LHCN-M2 (cell line): ENCODE data around the gene GMIP. TPM values are rescaled to one million over a fixed set of nuclear protein-coding genes. Genes with fewer than 3 reads are reported as not detected.

ENCODE experiments used
- DNase-seq: peaks from one replicate; pipeline ENCODE4 v3.0.0-alpha.2; 2012; ENCODE audit warnings: low read depth
- total RNA-seq: library from RNA; depleted of rRNA; stranded (reverse); fragments of >200 nt; gene quantifications from 2 replicates; pipeline ENCODE4 v1.2.3, GENCODE V29; 2014

Gene GMIP
- total RNA-seq, 1 experiment from 2014 or later, result 5.6 TPM

DNA sequence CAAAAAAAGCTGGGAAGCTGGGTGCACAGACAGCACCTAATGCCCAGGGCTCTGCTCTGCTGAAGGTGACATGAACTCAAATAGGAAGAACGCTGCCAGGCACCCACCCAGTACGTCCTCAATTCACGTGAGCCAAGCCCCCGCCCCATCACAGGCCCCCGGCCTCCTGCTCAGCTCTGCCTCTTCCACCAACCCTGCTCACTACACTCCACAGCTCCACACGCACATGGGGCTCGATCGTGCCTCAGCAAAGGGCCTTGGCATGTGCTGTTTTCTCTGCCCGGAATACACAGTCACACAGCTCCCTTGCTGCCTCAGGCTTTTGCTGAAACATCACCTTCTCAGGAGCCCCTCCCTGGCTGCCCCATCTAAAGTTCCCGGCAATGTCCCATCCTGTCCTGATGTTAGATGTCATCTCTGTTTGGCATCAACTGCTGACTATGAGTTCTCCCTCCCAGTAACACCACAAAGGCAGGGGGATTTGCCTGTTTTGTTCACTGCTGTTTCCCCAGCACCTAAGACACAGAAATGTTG, 17.8 kb upstream of the GMIP start:
- no peak for DNase-seq

DNA sequence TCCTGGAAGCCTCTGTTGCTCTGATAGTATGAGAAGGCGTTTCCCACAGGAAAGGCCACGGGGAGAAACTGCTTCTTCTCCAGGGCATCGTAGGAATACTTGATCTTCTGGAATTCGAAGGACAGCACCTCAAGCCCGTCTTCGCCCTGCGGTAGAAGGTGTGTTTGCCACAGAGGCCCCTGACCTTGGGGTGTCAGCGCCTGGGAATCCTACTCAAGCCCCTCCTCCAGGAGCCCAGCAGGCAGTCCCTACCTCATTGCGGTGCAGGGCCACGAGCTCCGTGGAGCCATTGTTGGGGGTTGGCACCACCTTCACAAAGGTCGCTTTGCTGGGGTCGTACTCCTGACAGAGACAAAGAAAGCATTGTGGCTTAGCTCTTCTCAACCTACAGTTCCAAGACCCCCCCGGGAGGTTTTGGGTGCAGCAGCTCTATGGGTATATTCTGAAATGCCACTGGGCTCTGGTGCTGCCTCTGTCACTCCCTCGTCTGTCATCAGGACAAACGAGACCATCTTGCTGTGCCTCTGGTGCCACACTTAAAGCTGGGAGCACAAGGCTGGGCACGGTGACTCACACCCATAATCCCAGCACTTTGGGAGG, 16.3 kb upstream of the GMIP start:
- no peak for DNase-seq

DNA sequence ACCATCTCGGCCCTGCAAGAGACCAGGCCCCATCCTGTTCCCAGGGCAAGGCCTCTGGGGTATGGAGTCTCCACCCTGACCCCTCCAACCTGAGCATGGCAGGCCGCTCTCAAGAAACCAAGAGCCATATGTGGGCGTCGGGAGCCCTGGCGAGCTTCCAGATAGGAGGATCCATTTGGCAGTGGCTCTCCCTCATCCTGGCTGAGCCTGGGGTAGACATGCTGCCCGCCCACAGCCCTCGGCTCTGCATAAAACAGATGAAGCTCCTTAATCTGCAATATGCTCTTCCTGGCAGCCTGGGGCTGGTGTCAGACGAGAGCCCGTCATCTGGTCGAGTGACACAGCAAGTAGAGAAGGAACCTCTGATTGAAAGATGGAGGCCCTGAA, 13.9 kb upstream of the GMIP start:
- DNase-seq, result no peak

DNA sequence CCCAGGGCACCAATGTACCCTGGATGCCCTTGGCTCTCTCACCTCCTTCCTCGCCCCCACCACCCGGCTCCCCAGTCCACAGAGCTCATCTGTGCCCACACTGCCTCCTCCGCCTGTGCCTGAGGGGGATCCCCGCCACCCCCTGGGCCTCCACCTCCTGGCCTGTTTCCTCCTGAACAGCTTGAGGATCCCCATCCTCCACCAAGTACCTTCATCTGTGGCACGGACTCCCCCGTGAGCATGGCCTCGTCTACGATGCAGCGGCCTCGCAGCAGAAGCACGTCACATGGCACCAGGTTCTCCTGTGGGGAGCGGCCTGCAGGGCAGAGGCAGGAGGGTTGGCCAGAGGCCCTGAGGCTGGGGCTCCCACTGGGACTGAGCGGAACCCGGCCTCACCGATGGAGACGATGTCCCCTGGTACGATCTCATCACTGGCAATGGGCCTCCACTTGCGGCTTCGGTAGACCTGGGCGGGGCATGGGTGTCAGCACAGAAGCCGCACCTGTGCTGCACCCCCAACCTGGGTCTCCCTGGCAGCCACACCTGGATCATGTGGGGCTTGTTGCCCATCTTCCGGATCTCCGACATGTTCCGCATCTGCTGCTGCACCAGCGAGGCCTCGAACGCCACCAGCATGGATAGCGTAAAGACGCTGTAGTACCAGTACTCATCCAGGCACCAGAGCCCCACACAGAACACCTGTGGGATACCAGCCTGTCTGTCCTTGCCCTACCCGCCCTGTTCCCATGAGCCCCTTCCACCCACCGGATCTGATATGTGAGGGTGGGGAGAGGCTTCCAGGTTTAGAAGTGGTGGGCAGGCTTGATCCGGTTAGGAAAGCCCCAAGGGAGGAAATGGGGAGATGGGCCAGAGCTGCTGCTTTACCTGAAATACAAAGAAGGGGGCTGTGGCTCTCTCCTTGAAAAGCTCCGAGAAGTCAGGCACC, 13.3 kb upstream of the GMIP start:
- no peak for DNase-seq

DNA sequence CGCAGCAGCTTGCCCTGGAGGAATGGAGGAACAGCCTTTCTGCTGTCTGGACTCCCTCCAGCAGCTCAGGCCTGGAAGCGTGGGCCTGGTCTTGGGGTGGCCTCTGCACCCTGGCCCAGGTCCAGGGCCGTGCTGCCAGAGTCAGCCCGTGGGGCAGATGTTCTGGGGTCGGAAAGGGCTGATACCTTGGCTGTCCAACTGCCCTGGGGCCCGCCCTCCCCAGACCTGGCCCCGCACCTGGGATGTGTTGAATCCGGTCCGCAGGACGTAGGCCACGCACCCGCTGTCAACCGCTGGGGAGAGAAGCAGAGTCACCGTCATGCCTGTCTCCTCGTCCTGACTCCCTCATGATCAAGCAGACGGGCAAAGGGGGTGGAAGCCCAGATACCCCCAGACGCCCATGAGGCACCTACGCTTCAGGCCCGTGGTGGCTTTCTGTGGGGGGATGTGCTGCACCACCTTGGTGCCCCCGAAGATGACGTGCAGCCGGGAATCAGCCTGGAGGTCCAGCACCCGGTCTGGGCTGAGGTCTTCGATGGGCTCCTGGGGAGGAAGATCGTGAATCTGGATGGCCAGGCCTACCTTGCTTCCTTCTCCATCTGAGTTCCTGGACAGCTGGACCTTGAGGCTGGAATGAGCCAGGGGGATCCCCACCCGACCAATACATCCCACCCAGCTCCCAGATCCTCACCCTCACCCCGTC, 12.3 kb upstream of the GMIP start:
- DNase-seq, result no peak

DNA sequence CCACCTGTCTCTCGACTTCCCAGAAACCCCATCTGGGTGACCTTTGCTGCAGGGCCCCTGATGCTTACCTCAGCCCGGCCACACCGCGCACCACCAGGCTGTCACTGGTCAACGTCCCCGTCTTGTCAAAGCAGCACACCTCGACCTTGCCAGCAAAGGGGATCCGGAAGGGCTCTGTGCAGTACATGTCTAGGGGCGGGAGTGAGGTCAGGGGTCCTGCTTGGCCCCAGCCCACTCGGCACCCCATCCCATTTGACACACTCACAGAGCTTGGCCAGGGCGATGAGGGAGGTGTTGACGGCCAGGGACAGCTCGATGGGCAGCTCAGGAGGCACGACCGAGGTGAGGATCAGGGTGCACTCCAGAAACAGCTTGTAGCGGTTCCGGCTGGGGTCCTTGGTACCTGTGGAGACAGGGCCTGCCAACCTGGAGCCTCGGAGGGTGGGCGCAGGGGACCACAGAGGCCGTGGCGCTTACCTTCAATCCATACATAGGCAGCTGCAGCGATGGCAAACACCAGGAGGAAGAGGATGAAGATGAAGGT, 11.7 kb upstream of the GMIP start:
- no peak for DNase-seq

DNA sequence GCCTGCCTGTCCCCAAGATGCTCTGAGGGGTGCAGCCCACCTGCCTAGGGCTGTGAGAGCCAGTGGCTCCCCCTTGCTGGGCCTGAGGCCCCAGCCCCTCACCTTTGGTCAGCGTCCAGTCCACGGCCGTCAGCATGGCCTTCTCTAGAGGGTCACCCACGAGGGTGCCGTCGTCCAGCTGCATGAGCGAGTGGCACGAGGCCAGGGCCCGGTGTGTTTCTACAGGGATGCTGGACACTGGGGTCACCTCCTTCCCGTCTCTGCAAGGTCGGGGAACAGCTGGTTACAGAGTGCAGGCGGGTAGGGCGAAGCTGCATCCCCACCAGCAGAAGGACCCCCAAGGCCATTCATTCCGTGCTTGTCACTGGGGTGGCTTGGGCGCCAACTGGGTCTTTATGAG, 11.0 kb upstream of the GMIP start:
- DNase-seq, result no peak

DNA sequence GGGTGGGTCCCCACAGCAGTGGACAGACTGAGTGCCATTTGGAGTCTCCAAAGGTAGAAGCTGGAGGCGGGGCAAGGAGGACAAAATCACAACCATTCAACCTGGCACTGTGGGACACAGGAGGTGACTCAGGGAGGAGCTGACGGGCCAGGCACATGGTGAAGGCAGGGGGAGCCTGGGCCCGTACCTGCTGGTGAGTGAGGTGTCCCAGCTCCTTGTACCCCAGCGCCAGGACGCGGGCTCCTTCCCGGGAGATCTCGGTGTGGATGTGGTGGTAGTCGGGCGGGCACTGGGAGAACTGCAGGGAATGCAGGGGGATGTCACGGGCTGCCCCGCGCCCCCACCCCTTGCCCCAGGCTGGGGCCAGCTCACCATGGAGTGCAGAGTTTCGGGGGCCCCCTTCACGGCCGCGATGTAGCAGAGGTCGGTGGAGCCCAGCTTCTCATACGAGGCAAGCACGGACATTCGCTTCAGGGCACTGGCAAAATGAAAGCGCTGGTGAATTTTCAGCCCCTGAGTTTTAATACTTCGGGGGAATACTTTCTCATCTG, 10.2 kb upstream of the GMIP start:
- DNase-seq, result no peak

DNA sequence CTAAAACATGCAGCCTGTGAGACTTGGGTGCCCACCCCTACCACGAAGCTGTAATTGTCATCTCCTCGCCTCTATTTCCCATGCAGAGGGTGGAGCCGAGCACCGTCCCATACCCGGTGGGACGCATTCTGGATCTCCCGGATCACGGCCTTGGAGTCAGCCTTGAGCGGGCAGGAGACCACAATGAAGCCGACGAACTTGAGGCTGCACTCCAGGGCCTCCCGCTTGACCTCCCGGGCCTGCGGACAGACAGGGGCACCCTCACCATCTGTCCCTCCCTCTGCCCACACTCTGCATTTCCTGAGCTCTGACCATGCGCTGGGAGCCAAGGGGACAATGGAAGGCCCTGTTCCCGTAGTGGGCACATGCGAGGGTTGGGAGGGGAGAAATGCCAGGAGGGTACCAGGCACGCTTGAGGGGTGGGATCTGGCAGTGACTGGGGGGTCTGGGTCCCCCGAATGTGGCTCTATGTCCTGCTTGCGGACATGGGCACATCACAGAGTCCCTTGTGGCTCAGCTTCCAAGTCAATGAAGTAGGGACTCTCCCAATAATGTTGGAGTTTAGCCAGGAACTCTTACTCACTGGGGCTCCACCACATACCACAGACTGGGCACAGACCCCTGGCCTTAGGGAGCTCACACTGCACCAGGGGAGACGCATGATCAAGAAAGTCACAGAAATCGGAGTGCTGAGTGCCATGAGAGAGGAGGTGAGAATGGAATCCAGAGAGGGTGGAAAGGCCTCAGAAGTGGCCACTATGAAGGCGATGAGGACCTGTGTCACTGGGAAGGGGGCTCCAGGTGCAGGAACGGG, 9.2 kb upstream of the GMIP start:
- no peak for DNase-seq

DNA sequence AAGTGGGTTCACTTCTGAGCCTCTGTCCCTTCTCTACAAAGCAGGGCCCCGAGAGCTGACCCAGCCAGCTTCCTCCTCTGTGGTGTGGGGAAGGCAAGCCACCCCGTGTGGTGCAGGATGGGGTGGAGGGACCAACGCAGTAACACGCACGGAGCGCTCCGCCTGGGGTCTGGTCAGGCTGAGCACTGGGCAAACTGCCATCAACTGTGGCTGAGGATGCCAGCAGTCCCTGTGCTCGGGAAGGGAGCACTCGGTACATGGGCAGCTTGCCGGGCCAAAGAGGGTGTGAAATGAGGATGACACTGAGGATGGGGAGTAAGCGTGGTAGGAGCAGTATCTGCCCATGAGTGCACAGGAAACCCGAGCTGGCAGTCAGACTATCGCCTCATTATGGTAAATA, 7.6 kb upstream of the GMIP start:
- no peak for DNase-seq

DNA sequence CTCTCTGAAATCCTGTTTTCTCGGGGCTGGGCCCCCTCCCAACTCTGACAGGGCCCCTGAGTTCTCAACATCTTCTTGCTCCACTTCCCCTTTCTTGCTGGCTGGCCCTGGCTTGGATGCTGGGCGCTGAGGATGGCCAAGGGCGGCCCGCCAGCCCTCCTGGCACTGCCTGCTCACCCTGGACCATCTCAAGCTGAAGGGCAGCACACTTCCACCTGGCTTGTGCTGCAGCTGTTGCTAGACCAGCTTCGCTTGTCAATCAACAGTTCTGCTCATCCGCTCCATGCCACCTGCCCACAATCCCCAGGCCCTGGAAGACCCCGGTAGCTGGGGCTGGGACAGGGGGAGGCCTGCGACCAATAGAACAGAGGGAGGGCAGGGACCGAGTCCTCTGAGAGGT, 6.9 kb upstream of the GMIP start:
- DNase-seq, result no peak

DNA sequence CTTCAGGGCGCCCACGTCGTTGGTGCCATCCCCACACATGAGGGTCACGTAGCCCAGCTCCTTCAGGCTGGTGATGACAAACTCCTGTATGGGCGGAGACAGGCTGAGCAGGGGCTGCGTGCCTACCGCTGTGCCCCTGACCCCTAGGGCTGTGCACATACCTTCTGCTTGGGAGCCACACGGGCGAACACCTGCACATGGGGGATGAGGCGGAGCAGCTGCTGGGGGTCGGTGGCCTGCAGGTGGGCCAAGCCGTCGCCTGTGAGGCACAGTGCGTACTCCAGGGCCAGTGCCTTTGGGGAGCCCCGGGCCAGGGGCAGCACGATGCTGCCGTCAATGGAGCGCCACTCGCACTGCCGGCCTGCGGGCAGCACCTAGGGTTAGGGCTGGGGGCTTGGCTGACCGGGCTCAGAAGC, 6.1 kb upstream of the GMIP start:
- no peak for DNase-seq

DNA sequence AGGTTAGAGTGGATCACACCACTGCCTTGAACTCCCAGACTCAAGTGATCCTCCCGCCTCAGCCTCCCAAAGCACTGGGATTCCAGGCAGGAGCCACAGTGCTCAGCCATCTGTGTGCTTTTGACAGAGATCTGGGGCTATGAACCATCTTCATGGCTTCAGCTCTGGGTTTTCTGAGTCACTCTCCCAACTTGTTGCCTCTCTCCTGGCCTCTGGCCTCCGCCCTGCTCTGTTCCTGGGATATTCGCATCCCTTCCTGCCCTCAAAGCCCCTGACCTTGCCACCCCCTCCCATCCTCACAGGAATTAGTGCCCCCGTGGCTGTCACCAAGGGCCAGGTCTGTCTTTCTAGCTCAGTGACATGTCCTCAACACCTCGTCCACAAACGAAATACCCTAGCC, 5.7 kb upstream of the GMIP start:
- no peak for DNase-seq

DNA sequence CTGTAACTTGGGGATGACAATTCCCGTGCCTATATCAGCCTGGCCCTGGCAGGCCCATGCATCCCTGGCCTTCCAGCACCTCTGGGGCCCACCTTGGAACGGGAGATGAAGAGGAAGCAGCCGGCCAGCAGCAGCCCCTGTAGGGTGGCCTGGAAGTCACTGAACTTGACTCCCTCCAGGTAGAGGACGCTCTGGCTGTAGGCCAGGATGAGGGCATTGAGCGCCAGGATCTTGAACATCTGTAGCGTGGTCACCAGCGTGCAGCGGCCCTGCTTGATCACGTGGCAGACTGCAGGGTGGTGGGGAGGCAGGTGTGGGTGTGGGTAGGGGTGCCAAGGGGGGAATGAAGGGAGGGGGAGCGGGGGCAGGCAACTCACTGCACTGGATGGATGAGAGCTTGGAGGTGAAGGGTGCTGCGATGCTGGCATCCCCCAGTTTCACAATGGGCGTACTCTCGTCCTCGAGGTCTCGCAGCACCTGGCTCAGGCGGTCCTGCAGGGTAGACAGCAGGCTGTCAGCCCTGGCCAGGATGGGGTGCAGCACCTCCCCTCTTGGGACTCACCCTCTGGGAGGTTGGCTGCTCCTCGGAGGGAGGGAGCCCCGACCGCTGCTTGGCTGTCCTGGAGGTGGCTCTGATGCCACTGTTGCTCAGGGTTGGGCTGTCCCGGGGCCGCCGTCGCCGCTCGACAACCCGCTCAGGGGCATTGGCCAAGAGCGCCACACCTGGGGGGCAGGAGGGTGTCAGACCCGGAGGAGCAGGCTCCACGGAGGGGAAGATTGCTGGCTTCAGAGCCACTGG, 3.8 kb upstream of the GMIP start:
- no peak for DNase-seq

DNA sequence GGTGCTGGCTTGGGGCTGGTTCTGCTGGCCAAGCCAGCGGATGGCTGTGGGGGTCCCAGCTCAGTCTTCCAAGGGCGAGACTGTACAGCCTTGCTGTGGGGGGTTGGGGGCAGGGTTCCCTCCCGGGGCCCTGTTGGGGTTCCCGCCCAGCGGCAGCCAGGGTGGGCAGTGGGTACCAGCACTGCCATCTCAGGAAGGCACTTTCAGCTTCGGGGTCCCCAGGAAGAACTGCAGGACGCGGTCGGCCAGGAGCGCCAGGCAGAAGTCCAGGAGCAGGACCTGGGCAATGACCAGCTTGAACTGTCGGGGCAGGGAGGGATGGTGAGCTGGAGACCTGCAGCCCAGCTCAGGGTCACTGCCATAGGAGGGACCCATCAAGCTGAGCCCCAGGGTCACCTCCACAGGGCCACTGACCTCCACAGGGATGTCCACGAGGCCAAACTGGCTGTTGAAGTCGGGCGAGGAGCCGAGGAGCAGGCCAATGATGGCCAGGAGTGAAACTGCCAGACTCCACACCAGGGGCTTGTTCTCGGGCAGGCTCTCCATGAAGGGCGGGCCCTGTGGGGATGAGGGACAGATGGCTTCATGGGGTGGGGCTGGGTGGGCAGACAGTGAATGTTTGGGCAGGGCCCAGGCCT, 1.9 kb upstream of the GMIP start:
- DNase-seq, result no peak

DNA sequence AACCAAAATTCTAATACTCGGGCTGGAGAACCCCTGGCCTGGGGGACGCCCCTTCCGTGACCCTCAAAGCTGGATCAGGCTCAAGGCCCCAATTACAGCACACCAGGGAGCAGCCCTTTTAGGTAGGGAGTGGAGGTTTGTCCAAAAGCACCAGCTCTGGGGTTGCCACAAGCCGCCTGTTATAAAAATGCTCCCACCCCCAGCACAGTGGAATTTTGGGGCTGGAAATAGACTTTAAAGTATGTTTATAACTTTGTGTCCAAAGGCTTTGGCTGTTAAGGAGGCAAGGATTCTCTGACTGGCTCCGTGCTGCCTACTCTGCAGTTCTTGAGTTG, 564 bp upstream of the GMIP start:
- DNase-seq, result no peak

DNA sequence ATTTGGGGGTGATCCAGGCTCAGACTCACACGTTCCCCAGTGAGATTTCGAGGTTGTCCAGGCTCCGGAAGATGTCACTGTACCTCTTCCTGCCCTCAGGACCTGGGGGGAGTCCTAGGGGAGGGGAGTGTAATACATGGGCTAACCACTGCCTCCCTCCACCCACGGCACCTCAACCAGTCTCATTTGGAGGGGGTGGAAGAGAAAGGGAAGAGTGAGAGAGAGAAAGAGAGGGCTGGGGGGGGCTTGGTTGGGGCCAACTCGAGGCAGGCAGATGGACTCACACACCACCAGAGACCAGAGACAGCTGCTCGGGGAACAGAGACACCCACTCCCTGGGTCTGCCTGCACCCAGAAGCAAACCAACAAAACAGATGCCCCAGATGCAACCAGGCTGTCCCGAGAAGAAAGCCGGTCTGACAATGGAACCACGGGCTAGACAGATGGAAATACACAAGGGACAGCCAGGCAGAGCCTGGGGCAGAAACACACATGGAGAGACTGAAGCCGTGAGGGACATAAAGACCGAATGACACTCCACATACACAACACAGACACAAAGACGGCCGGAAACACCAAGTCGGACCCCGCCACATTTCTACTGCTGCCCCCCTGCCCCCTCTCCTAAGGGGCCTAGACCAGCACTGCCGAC, 825 bp downstream of the GMIP start:
- DNase-seq, result peak; percentile 25

DNA sequence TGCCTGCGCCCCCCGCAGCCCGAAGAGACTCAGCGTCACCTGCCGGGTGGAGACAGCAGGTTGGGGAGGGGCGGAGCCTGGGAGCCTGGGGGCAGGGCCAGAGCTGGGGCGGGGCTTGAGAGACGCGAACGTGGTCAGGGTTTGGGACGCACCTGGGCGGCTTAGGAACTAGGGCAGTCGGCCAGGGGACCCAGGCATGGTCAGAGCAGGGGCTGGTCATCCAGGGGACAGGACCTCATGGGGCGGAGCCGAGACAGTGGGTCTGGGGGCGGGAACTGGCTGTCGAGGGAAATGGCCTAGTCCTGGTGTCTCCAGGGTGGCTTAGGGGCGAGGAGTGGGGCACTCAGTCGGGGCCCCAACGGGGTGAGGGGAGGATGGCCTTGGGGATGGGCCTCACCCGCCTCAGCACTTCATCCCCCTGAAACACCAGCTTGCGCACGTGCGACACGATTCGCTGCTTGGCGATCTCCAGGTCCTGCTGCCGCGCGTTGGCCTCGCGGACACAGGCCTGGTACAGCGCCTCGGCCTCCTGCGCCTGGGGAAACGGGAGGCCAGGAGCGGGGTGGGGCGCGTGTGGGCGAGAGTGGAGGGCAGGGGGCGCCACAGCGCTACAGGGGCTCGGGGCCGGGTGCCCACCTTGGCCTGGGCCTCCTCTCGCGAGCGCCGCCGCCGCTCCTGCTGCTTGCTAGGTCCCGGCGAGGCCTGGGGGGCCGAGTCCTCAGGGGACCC, 5.8 kb downstream of the GMIP start:
- DNase-seq, result no peak

DNA sequence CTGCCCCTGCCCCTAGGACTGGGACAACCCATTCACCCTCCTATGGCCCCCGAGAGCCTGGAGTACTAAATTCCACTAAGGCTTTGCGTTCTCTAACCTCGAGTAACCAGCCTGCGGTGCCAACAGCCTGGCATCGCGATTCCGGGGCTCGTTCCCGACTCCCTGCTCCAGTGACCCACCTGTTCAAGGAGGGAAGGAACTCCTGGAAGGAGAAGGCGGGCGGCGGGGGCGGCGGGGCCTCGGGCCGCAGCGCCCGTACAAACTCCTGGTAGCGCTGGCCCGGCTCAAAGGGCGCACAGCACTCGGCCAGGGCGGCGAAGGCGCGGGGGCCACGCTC, 6.3 kb downstream of the GMIP start:
- no peak for DNase-seq
